ENCODE results near the gene UBE3C. TPM values are rescaled to one million over a fixed set of nuclear protein-coding genes. Genes with fewer than 3 reads are reported as not detected.

Gene UBE3C
- polyA plus RNA-seq, 1 donor (not counting 4 experiments of a cell fraction or from before 2014, with no cell fraction given): 89.3 TPM

GRCh38 chr7:157292258-157292657 is 153.5 kb downstream of the UBE3C start:
- dilution Hi-C loops (cut with MboI; ENCODE audit: extremely low pct_ligation_motif_present, low sequenced_read_pairs): no loop called here
- Histone ChIP-seq H3K9me3 (ENCODE audit: control insufficient read depth, low read depth, low read length) (peaks cover 3% of the 10 kb centered on the region), H3K27ac (ENCODE audit: control insufficient read depth, insufficient read depth, low read length) (peak overlapping the region; percentile 93), H3K36me3 (ENCODE audit: control insufficient read depth in 2 of 2, extremely low read depth in 1 of 2, insufficient read depth in 2 of 2, low read length in 2 of 2) (no peaks in the 10 kb centered on the region), H3K27me3 (ENCODE audit: control insufficient read depth, extremely low read depth, insufficient read depth, low read length) (no peaks in the 10 kb centered on the region), H3K9me1 (ENCODE audit: control insufficient read depth, extremely low read depth, insufficient read depth, low read length) (no peaks in the 10 kb centered on the region), H3K9ac (ENCODE audit: control insufficient read depth, extremely low read depth, insufficient read depth, low read length) (peak overlapping the region; percentile 93), H4K20me1 (ENCODE audit: control insufficient read depth, extremely low read depth, insufficient read depth, low read length) (no peaks in the 10 kb centered on the region), H3K4me3 (ENCODE audit: control insufficient read depth in 2 of 3, extremely low read depth in 1 of 3, insufficient read depth in 2 of 3, low read depth in 1 of 3, low read length in 3 of 3) (no peak overlapping the region), H3K4me1 (ENCODE audit: control insufficient read depth, extremely low read depth, insufficient read depth, low read length) (peaks cover 38% of the 10 kb centered on the region), H2AFZ (ENCODE audit: control insufficient read depth, low read length) (no peak overlapping the region), H3K4me2 (ENCODE audit: control insufficient read depth, extremely low read depth, insufficient read depth, low read depth, low read length) (peak overlapping the region; percentile 95), H3K79me2 (ENCODE audit: control insufficient read depth, insufficient read depth, low read length) (no peaks in the 10 kb centered on the region)
- TF ChIP-seq, protein P1, sequence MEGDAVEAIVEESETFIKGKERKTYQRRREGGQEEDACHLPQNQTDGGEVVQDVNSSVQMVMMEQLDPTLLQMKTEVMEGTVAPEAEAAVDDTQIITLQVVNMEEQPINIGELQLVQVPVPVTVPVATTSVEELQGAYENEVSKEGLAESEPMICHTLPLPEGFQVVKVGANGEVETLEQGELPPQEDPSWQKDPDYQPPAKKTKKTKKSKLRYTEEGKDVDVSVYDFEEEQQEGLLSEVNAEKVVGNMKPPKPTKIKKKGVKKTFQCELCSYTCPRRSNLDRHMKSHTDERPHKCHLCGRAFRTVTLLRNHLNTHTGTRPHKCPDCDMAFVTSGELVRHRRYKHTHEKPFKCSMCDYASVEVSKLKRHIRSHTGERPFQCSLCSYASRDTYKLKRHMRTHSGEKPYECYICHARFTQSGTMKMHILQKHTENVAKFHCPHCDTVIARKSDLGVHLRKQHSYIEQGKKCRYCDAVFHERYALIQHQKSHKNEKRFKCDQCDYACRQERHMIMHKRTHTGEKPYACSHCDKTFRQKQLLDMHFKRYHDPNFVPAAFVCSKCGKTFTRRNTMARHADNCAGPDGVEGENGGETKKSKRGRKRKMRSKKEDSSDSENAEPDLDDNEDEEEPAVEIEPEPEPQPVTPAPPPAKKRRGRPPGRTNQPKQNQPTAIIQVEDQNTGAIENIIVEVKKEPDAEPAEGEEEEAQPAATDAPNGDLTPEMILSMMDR (optimal IDR thresholded peaks at IDR 0.05 in 1 of 3, IDR thresholded peaks at IDR 0.05 in 1 of 3, conservative IDR thresholded peaks at IDR 0.05 in 1 of 3; ENCODE audit: extremely low read depth in 1 of 3, insufficient read depth in 2 of 3, low read length in 3 of 3): no peak
- TF ChIP-seq EZH2 (IDR thresholded peaks at IDR 0.05; ENCODE audit: low read length): no peak
- DNase-seq (ENCODE audit: low read depth, low spot score) (no peak), FAIRE-seq (no peak)

DNA sequence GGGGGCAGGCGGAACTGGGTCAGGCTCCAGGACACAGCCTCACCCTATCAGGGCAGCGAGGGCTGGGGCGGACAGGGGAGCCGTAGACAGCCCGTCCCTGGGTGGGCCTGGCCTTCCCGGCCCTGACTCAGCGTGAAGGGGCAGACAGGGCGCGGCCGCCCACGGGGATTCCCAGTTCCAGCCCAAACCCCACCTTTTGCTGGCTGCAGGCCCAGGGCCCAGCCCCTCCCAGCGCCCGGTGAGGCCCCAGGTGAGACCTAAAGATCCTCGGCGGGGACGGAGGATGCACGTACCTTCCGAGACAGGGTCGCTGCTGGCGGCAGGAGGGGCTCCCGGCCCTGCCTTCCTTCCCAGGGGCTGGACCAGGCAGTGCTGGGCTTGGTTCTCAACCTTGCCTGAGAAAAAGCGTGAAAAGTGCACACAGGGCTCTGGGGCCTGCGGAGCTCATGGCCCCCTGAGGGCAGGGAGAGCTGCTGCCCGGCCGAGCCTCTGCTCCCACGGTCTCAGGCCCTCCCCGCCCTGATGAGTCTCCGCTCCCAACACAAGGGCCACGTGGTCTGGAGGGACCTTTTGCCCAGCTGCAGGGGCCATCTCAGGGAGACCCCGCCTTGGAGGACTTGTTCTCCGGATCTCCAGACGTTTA is 154.2 kb downstream of the UBE3C start:
- dilution Hi-C loops (cut with MboI; ENCODE audit: extremely low pct_ligation_motif_present, low sequenced_read_pairs): no loop called here
- peak; percentile 75 for DNase-seq (ENCODE audit: low read depth, low spot score)

More for the DNA sequence above, 154.2 kb downstream of the UBE3C start:
- Histone ChIP-seq H3K27ac (ENCODE audit: control insufficient read depth, insufficient read depth, low read length) (peak overlapping the region; percentile 93), H4K20me1 (ENCODE audit: control insufficient read depth, extremely low read depth, insufficient read depth, low read length) (no peaks in the 10 kb centered on the region), H3K9ac (ENCODE audit: control insufficient read depth, extremely low read depth, insufficient read depth, low read length) (peak overlapping the region; percentile 93), H3K4me2 (ENCODE audit: control insufficient read depth, extremely low read depth, insufficient read depth, low read depth, low read length) (peak overlapping the region; percentile 95), H3K9me1 (ENCODE audit: control insufficient read depth, extremely low read depth, insufficient read depth, low read length) (no peaks in the 10 kb centered on the region), H3K4me1 (ENCODE audit: control insufficient read depth, extremely low read depth, insufficient read depth, low read length) (peaks cover 38% of the 10 kb centered on the region), H3K36me3 (ENCODE audit: control insufficient read depth in 2 of 2, extremely low read depth in 1 of 2, insufficient read depth in 2 of 2, low read length in 2 of 2) (no peaks in the 10 kb centered on the region), H2AFZ (ENCODE audit: control insufficient read depth, low read length) (peak overlapping the region; percentile 51), H3K79me2 (ENCODE audit: control insufficient read depth, insufficient read depth, low read length) (no peaks in the 10 kb centered on the region), H3K27me3 (ENCODE audit: control insufficient read depth, extremely low read depth, insufficient read depth, low read length) (no peaks in the 10 kb centered on the region), H3K9me3 (ENCODE audit: control insufficient read depth, low read depth, low read length) (peaks cover 3% of the 10 kb centered on the region), H3K4me3 (ENCODE audit: control insufficient read depth in 2 of 3, extremely low read depth in 1 of 3, insufficient read depth in 2 of 3, low read depth in 1 of 3, low read length in 3 of 3) (peak overlapping the region; percentile 27 to 66 (median 51))
- no peak for TF ChIP-seq EZH2 (IDR thresholded peaks at IDR 0.05; ENCODE audit: low read length)
- TF ChIP-seq, protein P1 (optimal IDR thresholded peaks at IDR 0.05 in 1 of 3, IDR thresholded peaks at IDR 0.05 in 1 of 3, conservative IDR thresholded peaks at IDR 0.05 in 1 of 3; ENCODE audit: extremely low read depth in 1 of 3, insufficient read depth in 2 of 3, low read length in 3 of 3): no peak
- FAIRE-seq: no peak
